DMS79 (cell line): ENCODE results near the gene TVP23A.

ENCODE experiments used
- DNase-seq: peaks from one replicate; lab custom pipeline; 2025; lab: John Stamatoyannopoulos, UW

TVP23A gene

GRCh38 chr16:10817963-10818941 is at the start of gene TVP23A:
TVP23A (minus strand) TSS chr16:10818794; CDS start chr16:10818493, 301 bp downstream.
- DNase-seq = no peak

GRCh38 chr16:10868104-10868595 is 49.6 kb upstream of the TVP23A start:
- DNase-seq = no peak

- DNase-seq = no peak
Observed at GRCh38 chr16:10867199-10867598, 48.6 kb upstream of the TVP23A start.

- DNase-seq = no peak
Observed at GRCh38 chr16:10865991-10866966, 47.7 kb upstream of the TVP23A start.

- DNase-seq = no peak
Observed at GRCh38 chr16:10862438-10862837, 43.8 kb upstream of the TVP23A start.

GRCh38 chr16:10859658-10860057 is 41.1 kb upstream of the TVP23A start:
- DNase-seq = no peak

- DNase-seq = no peak
Observed at GRCh38 chr16:10859020-10859419, 40.4 kb upstream of the TVP23A start.

GRCh38 chr16:10858203-10858602 is 39.6 kb upstream of the TVP23A start:
- no peak for DNase-seq

- no peak for DNase-seq
Observed at GRCh38 chr16:10856042-10856441, 37.4 kb upstream of the TVP23A start.

- DNase-seq = no peak
Observed at GRCh38 chr16:10852948-10853347, 34.4 kb upstream of the TVP23A start.

GRCh38 chr16:10852286-10852685 is 33.7 kb upstream of the TVP23A start:
- no peak for DNase-seq

- DNase-seq = no peak
Observed at GRCh38 chr16:10851512-10851911, 32.9 kb upstream of the TVP23A start.

GRCh38 chr16:10850478-10850850 is 31.9 kb upstream of the TVP23A start:
- no peak for DNase-seq

- DNase-seq = no peak
Observed at GRCh38 chr16:10849736-10850477, 31.3 kb upstream of the TVP23A start.

GRCh38 chr16:10847176-10847575 is 28.6 kb upstream of the TVP23A start:
- DNase-seq = no peak

GRCh38 chr16:10846213-10846998 is 27.8 kb upstream of the TVP23A start:
- DNase-seq = no peak

- DNase-seq = no peak
Observed at GRCh38 chr16:10840703-10841102, 22.1 kb upstream of the TVP23A start.

- no peak for DNase-seq
Observed at GRCh38 chr16:10839279-10839666, 20.7 kb upstream of the TVP23A start.

- DNase-seq = no peak
Observed at GRCh38 chr16:10838621-10839278, 20.2 kb upstream of the TVP23A start.

- DNase-seq = no peak
Observed at GRCh38 chr16:10836174-10836853, 17.7 kb upstream of the TVP23A start.
